K562 (cell line): ENCODE measurements around the gene PCCA. TPM values are rescaled to one million over a fixed set of nuclear protein-coding genes. Genes with fewer than 3 reads are reported as not detected.

Source experiments
- ATAC-seq: fragments of 200-7000 bp; cut with Tn5 transposase; 3 replicates; pipeline ENCODE4 v1.9.1; 2020; ENCODE audit warnings: moderate library complexity
- BruUV-seq: library from RNA; stranded (reverse); fragments of 400-500 nt; replicated peaks from 2 replicates; lab custom pipeline; 2021; lab: Mats Ljungman, UMichigan
- CTCF ChIA-PET: fragments of 300-600 bp; formaldehyde crosslinking; extraction: SDS; loops from one replicate; lab custom pipeline; 2021; ENCODE audit warnings: low intra/inter-chr PET ratio; lab: Yijun Ruan, JAX
- POLR2A ChIA-PET: fragments of 300-600, 350-650 bp; sonication (Branson Sonifier 250); formaldehyde crosslinking; extraction: SDS; loops from one replicate; lab custom pipeline; 2021; ENCODE audit warnings: antibody characterized with exemption, inconsistent platforms; lab: Yijun Ruan, JAX
- DNase-seq, 4 experiments: peaks; one replicate each; pipeline versions ENCODE4 v3.0.0 to v3.0.0-alpha.2; 2011 to 2018; ENCODE audit warnings: low spot score in 3 of 4, mixed read lengths in 3 of 4; ENCODE audit errors: extremely low read depth in 1 of 4
- FAIRE-seq: peaks from 2 replicates; lab custom pipeline; 2011; peaks lifted over from hg19 to GRCh38; lab: Jason Lieb, UNC
- H2AFZ ChIP-seq: 2 replicates; pipeline ENCODE4 v1.6.0; 2011; ENCODE audit warnings: low read depth, low read length, control low read depth, inconsistent platforms
- H3K27ac ChIP-seq: fragments of 200-600 bp; 3 replicates; pipeline ENCODE4 v1.8.0; 2011; ENCODE audit warnings: low read depth, mild to moderate bottlenecking, control low read depth, inconsistent platforms, low read length, moderate library complexity, mixed read lengths; ENCODE audit errors: extremely low read depth
- H3K27me3 ChIP-seq, 2 experiments: fragments of 300-600 bp in 1 of 2; 2 replicates in 1 of 2; 3 replicates in 1 of 2; pipeline versions ENCODE4 v1.6.0 to v1.8.0; 2011; ENCODE audit warnings: inconsistent platforms in 2 of 2, low read length in 2 of 2, mild to moderate bottlenecking in 1 of 2, mixed read lengths in 1 of 2, moderate library complexity in 1 of 2; ENCODE audit not compliant: control insufficient read depth in 2 of 2, insufficient read depth in 2 of 2
- H3K36me3 ChIP-seq: fragments of 300-600 bp; 3 replicates; pipeline ENCODE4 v1.8.0; 2011; ENCODE audit warnings: mild to moderate bottlenecking, low read length, inconsistent platforms; ENCODE audit not compliant: control insufficient read depth, insufficient read depth
- H3K4me1 ChIP-seq, 2 experiments: fragments of 200-600 bp in 1 of 2; replicated peaks in 1 of 2; 2 replicates in 1 of 2; 3 replicates in 1 of 2; pipeline versions ENCODE4 v1.5.1 to v1.8.0; 2011; ENCODE audit warnings: inconsistent platforms in 2 of 2, low read length in 2 of 2, mild to moderate bottlenecking in 1 of 2, mixed read lengths in 1 of 2, moderate library complexity in 1 of 2; ENCODE audit not compliant: control insufficient read depth in 2 of 2, insufficient read depth in 2 of 2
- H3K4me2 ChIP-seq: 2 replicates; pipeline ENCODE4 v1.6.1; 2011; ENCODE audit warnings: low read length, control low read depth, inconsistent platforms, mixed read lengths; ENCODE audit not compliant: insufficient read depth
- H3K4me3 ChIP-seq: fragments of 200-600 bp; sonication (generic), shearing (Covaris generic); 2 replicates; pipeline ENCODE4 v1.5.1; 2016; ENCODE audit warnings: control low read depth, inconsistent platforms
- H3K79me2 ChIP-seq: fragments of 200-600 bp; 3 replicates; pipeline ENCODE4 v1.8.0; 2011; ENCODE audit warnings: low read length, inconsistent platforms; ENCODE audit not compliant: control insufficient read depth, insufficient read depth
- H3K9ac ChIP-seq, 2 experiments: 2 replicates each; pipeline versions ENCODE4 v1.6.0 to v1.6.1; 2011; ENCODE audit warnings: low read depth in 2 of 2, low read length in 2 of 2, control low read depth in 1 of 2, inconsistent platforms in 1 of 2, mild to moderate bottlenecking in 1 of 2, mixed read lengths in 1 of 2; ENCODE audit not compliant: insufficient read depth in 1 of 2
- H3K9me1 ChIP-seq: one replicate; pipeline ENCODE4 v1.6.0; 2011; ENCODE audit warnings: inconsistent platforms, mild to moderate bottlenecking, low read length, moderate library complexity; ENCODE audit not compliant: control insufficient read depth, insufficient read depth
- H3K9me3 ChIP-seq: replicated peaks from 2 replicates; pipeline ENCODE4 v1.5.1; 2011; ENCODE audit warnings: low read depth, low read length, inconsistent platforms; ENCODE audit not compliant: control insufficient read depth, insufficient read depth
- H4K20me1 ChIP-seq: replicated peaks from 2 replicates; pipeline ENCODE4 v1.6.1; 2011; ENCODE audit warnings: low read length, inconsistent platforms, mixed read lengths; ENCODE audit not compliant: control insufficient read depth, insufficient read depth
- DMBX1 ChIP-seq: fragments of 250-450 bp; sonication (Bioruptor Pico); IDR thresholded peaks from 2 replicates; pipeline ENCODE4 v1.8.0; 2022; ENCODE audit warnings: inconsistent platforms, mild to moderate bottlenecking, moderate library complexity, borderline replicate concordance
- ETV5 ChIP-seq: sonication (generic); formaldehyde crosslinking; IDR thresholded peaks from 2 replicates; pipeline ENCODE4 v1.4.0; 2020; ENCODE audit warnings: low read depth, mild to moderate bottlenecking, missing genetic modification reagents
- FOSL1 ChIP-seq: fragments of 200-800 bp; sonication (Bioruptor generic); conservative IDR thresholded peaks from 2 replicates; pipeline ENCODE4 v1.6.1; 2016; ENCODE audit warnings: missing genetic modification characterization, missing compliant biosample characterization
- HDAC2 ChIP-seq: fragments of 450-650 bp; IDR thresholded peaks from 2 replicates; pipeline ENCODE4 v1.6.1; 2016; ENCODE audit warnings: mild to moderate bottlenecking
- HMGN3 ChIP-seq: IDR thresholded peaks from 2 replicates; pipeline ENCODE4 v1.6.1; 2011; ENCODE audit warnings: borderline replicate concordance, low read depth, mild to moderate bottlenecking, mixed read lengths, low read length; ENCODE audit not compliant: insufficient read length; ENCODE audit errors: extremely low read depth
- LEF1 ChIP-seq: fragments of 450-650 bp; IDR thresholded peaks from 2 replicates; pipeline ENCODE4 v1.6.1; 2016; ENCODE audit warnings: mild to moderate bottlenecking
- NRF1 ChIP-seq, 2 experiments: fragments of 450-650 bp; IDR thresholded peaks in 1 of 2; conservative IDR thresholded peaks in 1 of 2; 2 replicates each; pipeline ENCODE4 v1.6.1; 2014; ENCODE audit warnings: mild to moderate bottlenecking in 2 of 2
- RAD51 ChIP-seq: fragments of 450-650 bp; IDR thresholded peaks from 2 replicates; pipeline ENCODE4 v1.7.1; 2016; ENCODE audit warnings: low read depth, mild to moderate bottlenecking, borderline replicate concordance
- RFX7 ChIP-seq: fragments of 250-450 bp; sonication (Bioruptor Pico); IDR thresholded peaks from 2 replicates; pipeline ENCODE4 v1.5.1; 2021; ENCODE audit warnings: mild to moderate bottlenecking
- TARDBP ChIP-seq: fragments of 450-650 bp; IDR thresholded peaks from 2 replicates; pipeline ENCODE4 v1.6.1; 2016
- ZNF57 ChIP-seq: fragments of 450-650 bp; formaldehyde crosslinking; IDR thresholded peaks from 2 replicates; pipeline ENCODE4 v1.4.0; 2020; ENCODE audit warnings: mild to moderate bottlenecking, moderate library complexity
- WGBS: fragments of 100-300 bp; shearing (Covaris generic); methylation state at CpG from one replicate; pipeline ENCODE4 v1.1.6; 2016; ENCODE audit warnings: low coverage, mixed read lengths; ENCODE audit not compliant: insufficient coverage; ENCODE audit errors: missing lambda C conversion rate; 5-methylcytosine and 5-hydroxymethylcytosine counted together
- in situ Hi-C: fragments of 300-500 bp; cut with MboI; formaldehyde crosslinking; loops from 4 replicates; pipeline ENCODE4 v1.15.0; 2018; ENCODE audit warnings: inconsistent platforms, mixed read lengths
- intact Hi-C: fragments of 100-400 bp; cut with micrococcal nuclease; formaldehyde crosslinking; loops from 2 replicates; pipeline ENCODE4 v1.14.2; 2022
- polyA plus RNA-seq, 8 experiments: library from polyadenylated mRNA; depleted of rRNA in 4 of 8; stranded (reverse) in 5 of 8; unstranded in 3 of 8; fragments of >200 nt; fragmentation: Nextera tagmentation in 2 of 8; fragmentation: Illumina TruSeq in 1 of 8; extraction: Ambion mirVana in 2 of 8; extraction: Trizol in 1 of 8; gene quantifications; 2 replicates each; pipeline versions ENCODE4 v1.2.1 to v1.2.3, GENCODE V29; 2011 to 2014; ENCODE audit warnings: inconsistent platforms in 1 of 8, missing spikeins in 1 of 8
- total RNA-seq, 7 experiments: library from RNA; depleted of rRNA in 6 of 7; stranded (reverse); fragments of >200 nt in 6 of 7; fragmentation: Illumina TruSeq in 2 of 7; extraction: Trizol in 2 of 7; gene quantifications; 2 replicates each; pipeline versions ENCODE4 v1.2.1 to v1.2.3, GENCODE V29; 2011 to 2021; ENCODE audit warnings: low replicate concordance in 1 of 7
- TF ChIP-seq, protein P1 (sequence below): sonication (generic); formaldehyde crosslinking; IDR thresholded peaks from 2 replicates; pipeline ENCODE4 v1.8.1; 2023; ENCODE audit warnings: mild to moderate bottlenecking, missing genetic modification reagents, moderate library complexity
- TF ChIP-seq, protein P2 (sequence below): sonication (generic); formaldehyde crosslinking; IDR thresholded peaks from 2 replicates; pipeline ENCODE4 v1.5.0; 2020; ENCODE audit warnings: missing genetic modification reagents

PCCA gene
- total and polyA plus RNA-seq, 9 of the 15 experiments (the other 6 are each of a cell fraction or from before 2014, with no cell fraction given) = 5.2 to 14.1 (median 9.7) TPM

DNA sequence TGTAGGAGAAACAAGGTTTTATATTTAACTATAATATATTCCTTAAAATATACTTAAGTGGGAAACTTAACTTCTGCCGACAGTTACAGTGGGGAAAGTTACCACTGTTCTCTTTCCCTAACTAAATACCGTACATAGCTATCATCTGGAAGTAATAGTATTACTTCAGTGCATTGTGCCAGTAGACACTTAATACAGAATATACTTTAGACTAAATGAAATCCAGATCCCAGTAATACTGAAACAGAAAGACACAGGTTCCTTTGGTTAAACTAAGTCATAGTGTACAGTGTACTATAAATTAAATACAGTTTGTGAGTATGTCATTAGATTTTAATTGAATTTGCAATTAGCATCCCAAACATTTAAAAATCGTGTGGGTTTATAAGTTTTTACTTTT lies 107.5 kb downstream of the PCCA start:
- ATAC-seq = no peak
- no peaks in the 10 kb centered on the region for H3K27me3 ChIP-seq
- WGBS = 37% methylated on average over 3 of the region's 3 CpGs
- no peaks in the 10 kb centered on the region for H3K9me1 ChIP-seq
- no peak overlapping the region for H2AFZ ChIP-seq
- no peak for TF ChIP-seq HDAC2
- no TSS peak for BruUV-seq
- no peak overlapping the region for H3K9ac ChIP-seq
- POLR2A ChIA-PET = no interaction called here
- no peaks in the 10 kb centered on the region for H4K20me1 ChIP-seq
- H3K79me2 ChIP-seq = no peaks in the 10 kb centered on the region
- H3K4me3 ChIP-seq = no peak overlapping the region
- in situ Hi-C loops = no loop called here
- no peaks in the 10 kb centered on the region for H3K4me1 ChIP-seq
- no peaks in the 10 kb centered on the region for H3K36me3 ChIP-seq
- intact Hi-C loops = no loop called here
- H3K4me2 ChIP-seq = no peak overlapping the region
- DNase-seq = no peak
- FAIRE-seq = no peak
- no peak overlapping the region for H3K27ac ChIP-seq
- CTCF ChIA-PET = no interaction called here
- H3K9me3 ChIP-seq = no peaks in the 10 kb centered on the region

DNA sequence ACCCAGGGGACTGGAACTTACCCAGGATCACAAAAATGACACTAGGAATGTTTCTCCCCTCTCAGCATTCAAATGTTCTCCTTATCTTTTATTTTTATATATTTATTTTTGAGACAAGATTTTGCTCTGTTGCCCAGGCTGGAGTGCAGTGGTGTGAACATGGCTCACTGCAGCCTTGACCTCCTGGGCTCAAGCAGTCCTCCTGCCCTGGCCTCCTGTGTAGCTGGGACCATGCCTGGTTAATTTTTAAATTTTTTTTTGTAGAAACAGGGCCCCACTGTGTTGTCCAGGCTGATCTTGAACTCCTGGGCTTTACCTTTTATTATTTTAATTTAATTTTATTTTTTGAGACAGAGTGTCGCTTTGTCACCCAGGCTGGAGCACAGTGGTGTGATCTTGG lies 108.2 kb downstream of the PCCA start:
- ATAC-seq (no peak), DNase-seq (no peak), FAIRE-seq (no peak)
- H3K9me3 ChIP-seq = no peaks in the 10 kb centered on the region
- H2AFZ ChIP-seq = no peak overlapping the region
- H3K36me3 ChIP-seq = no peaks in the 10 kb centered on the region
- no peaks in the 10 kb centered on the region for H3K9me1 ChIP-seq
- 86% methylated on average over 1 of the region's 1 CpG for WGBS
- H3K27me3 ChIP-seq = no peaks in the 10 kb centered on the region
- intact Hi-C loops (no loop called here), in situ Hi-C loops (no loop called here)
- no peak overlapping the region for H3K4me3 ChIP-seq
- H3K79me2 ChIP-seq = no peaks in the 10 kb centered on the region
- H3K4me1 ChIP-seq = no peaks in the 10 kb centered on the region
- no peak overlapping the region for H3K27ac ChIP-seq
- CTCF ChIA-PET = interaction anchor here (0.7 kb wide), 1 partner anchor 18 kb away, joined by 3 read pairs; no protein-coding TSS in a partner anchor
- H3K9ac ChIP-seq = no peak overlapping the region
- no TSS peak for BruUV-seq
- no peak overlapping the region for H3K4me2 ChIP-seq
- no peaks in the 10 kb centered on the region for H4K20me1 ChIP-seq
- POLR2A ChIA-PET = no interaction called here
- TF ChIP-seq, protein P1, sequence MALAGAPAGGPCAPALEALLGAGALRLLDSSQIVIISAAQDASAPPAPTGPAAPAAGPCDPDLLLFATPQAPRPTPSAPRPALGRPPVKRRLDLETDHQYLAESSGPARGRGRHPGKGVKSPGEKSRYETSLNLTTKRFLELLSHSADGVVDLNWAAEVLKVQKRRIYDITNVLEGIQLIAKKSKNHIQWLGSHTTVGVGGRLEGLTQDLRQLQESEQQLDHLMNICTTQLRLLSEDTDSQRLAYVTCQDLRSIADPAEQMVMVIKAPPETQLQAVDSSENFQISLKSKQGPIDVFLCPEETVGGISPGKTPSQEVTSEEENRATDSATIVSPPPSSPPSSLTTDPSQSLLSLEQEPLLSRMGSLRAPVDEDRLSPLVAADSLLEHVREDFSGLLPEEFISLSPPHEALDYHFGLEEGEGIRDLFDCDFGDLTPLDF (CRISPR knock-in tag) = no peak
- TF ChIP-seq DMBX1 (CRISPR knock-in tag) (no peak), RAD51 (no peak), LEF1 (no peak), TARDBP (no peak), ETV5 (no peak), FOSL1 (tag) (no peak), HMGN3 (no peak), NRF1 (conservative IDR thresholded peaks at IDR 0.05 in 1 of 2, IDR thresholded peaks at IDR 0.05 in 1 of 2) (no peak), ZNF57 (CRISPR knock-in tag) (no peak), RFX7 (CRISPR knock-in tag) (no peak)
- TF ChIP-seq, protein P2, sequence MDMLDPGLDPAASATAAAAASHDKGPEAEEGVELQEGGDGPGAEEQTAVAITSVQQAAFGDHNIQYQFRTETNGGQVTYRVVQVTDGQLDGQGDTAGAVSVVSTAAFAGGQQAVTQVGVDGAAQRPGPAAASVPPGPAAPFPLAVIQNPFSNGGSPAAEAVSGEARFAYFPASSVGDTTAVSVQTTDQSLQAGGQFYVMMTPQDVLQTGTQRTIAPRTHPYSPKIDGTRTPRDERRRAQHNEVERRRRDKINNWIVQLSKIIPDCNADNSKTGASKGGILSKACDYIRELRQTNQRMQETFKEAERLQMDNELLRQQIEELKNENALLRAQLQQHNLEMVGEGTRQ (CRISPR knock-in tag) = no peak
